GM19468 (cell line): ENCODE results near the gene KCNQ2.

ENCODE experiments used
- ATAC-seq: cut with Tn5 transposase; IDR thresholded peaks from one replicate; pipeline ENCODE4 v1.9.1; 2021; ENCODE audit warnings: mild to moderate bottlenecking, moderate library complexity, moderate number of reproducible peaks; ENCODE audit not compliant: unreplicated experiment; ENCODE audit errors: extremely low read depth

KCNQ2 gene

GRCh38 chr20:63377951-63378381 is 94.5 kb downstream of the KCNQ2 start:
- ATAC-seq, result no peak

- no peak for ATAC-seq
Observed at GRCh38 chr20:63377256-63377941, 95.1 kb downstream of the KCNQ2 start.

DNA sequence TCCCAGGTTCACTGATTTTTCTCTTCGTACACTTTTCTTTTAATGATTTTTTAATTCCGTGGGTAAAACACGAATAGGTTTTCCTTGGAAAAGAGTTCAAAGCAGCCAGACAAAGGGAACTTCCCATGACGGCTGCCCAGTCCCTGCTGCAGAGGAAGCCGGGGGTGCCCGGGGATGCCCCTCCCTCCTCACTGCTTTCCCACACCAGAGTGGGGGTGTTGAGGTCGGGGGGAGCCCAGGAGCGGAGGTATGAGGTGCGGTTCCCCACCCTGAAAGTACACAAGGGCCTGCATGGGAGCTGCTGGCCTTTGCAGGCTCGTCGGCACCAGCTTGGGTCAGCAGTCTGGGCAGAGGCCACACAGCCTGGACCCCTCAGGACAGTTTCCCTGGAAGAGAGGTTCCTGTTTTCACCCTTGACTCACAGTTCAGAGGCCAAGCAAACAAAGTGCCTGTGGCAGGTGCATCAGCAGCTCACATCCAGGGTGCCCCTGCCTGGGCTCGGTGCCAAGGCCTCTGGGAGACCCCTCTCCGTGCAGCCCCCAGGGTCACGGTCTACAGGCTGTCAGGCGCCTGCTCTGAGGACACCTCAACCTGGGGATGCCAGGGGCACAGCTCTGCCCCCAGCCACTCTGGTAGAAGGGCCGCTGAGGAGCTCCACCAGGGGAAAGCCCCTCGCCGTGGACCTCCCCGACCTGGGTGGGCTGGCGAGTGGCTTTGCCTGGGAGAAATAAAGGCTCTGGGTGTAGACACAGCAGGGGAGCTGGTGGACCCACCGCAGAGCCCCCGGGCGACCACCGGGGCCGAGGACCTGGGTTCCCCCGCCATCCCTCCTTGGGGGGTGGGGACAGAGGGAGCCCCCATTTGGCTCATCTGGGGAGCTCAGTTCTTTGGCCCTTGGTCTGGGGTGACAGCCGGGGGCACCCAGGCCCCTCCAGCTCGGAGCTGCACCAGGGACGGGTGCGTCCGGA is 95.9 kb downstream of the KCNQ2 start:
- ATAC-seq, result no peak

DNA sequence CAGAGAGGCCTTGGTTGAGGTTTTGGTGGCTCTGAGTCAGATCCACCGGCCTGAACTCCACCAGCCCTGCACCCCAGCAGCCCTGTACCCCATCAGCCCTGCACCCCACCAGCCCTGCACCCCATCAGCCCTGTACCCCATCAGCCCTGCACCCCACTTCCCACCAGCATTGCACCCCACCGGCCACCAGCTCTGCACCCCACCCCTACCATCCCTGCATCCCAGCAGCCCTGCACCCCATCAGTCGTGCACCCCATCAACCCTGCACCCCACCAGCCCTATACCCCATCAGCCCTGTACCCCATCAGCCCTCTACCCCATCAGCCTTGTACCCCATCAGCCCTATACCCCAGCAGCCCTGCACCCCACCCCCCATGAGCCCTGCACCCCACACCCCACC is 97.0 kb downstream of the KCNQ2 start:
- no peak for ATAC-seq

DNA sequence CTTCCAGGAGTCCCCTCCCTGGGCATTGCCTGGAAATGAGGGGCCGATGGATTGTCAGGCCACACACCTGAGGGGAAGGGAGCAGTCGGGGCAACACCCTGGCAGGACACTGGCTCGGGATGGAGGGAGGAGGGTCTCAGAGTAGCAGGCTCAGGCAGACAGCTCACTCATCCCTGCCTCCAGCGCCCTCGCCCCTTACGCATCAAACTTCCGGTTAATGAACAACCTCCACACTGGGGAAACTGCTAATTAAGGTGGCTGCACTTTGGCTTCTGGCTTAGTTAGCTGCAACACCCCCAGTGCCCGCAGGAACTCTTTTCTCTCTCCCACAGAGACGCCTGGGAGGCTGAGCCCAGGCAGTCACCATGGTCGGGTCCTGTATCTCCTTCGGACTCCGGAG is 98.0 kb downstream of the KCNQ2 start:
- no peak for ATAC-seq

- no peak for ATAC-seq
Observed at GRCh38 chr20:63373996-63374395, 98.5 kb downstream of the KCNQ2 start.

DNA sequence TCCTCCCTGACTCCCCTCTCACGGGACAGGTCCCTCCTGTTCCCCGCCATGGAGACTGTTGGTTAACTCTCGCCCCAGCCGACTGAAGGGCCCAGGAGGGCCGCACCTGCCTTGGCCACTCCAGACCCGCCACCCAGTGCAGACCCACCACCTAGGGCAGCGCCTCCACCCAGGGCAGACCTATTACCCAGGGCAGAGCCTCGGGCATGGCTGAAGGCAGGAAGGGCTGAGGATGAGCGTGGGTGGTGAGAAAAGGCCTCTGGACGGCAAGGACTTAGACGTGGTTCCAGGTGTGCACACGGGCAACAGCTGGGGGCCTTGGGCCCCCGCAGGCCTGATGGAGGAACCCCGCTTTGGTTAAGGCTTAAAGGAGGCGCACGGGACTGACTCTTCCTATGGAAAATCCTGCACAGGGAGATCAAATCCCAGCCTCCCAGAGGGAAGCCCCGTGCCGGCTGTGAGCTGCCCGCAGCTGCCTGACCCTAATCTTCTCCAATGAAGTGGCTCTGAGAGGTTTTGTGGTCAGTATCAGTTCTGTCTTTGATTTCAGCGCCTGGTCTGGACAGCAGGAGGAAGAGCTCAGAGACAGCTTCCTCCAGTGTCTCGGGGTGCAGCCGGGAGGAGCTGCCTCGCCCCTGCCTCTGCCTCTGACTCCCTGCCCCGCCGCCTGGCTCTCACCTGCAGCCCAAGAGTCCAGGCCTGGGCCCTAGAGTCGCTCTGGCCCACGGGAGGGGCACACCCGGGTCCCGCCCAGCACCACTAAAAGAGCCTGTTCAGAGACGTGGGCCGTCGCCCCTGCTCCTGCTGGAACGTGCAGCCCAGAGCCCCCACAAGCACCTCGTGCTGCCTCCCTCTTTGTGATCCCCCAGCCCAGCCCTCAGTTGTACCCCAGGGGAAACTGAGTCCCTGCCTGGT is 99.2 kb downstream of the KCNQ2 start:
- ATAC-seq, result no peak

- no peak for ATAC-seq
Observed at GRCh38 chr20:63371291-63371865, 101.1 kb downstream of the KCNQ2 start.

DNA sequence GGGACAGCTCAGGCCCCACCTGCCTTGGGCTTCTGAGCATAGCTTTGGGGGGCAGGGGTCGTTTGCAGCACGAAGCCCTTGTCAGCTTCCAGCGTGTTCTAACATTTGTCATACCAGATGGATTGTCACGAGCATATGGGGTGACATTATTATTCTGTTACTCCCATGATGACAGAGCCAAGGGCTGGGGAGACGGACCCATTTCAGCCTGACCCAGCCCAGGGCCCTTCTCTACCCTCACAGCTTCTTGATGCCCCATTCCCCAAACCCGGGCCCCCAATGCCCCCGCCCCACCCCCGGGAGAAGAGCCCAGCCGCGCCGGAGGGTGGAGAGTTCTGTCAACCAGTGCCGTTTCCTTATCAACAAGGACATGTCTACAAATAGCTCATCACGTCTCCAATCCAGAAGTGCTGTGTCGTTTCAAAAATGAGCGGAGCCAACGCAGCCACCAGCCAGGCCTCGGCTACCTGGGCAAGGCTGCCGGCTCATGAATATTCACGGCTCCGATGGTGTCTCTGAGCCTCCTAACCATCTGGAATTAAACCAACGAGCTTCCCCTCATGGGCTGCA is 101.8 kb downstream of the KCNQ2 start:
- ATAC-seq, result no peak

GRCh38 chr20:63369724-63370617 is 102.5 kb downstream of the KCNQ2 start:
- no peak for ATAC-seq

DNA sequence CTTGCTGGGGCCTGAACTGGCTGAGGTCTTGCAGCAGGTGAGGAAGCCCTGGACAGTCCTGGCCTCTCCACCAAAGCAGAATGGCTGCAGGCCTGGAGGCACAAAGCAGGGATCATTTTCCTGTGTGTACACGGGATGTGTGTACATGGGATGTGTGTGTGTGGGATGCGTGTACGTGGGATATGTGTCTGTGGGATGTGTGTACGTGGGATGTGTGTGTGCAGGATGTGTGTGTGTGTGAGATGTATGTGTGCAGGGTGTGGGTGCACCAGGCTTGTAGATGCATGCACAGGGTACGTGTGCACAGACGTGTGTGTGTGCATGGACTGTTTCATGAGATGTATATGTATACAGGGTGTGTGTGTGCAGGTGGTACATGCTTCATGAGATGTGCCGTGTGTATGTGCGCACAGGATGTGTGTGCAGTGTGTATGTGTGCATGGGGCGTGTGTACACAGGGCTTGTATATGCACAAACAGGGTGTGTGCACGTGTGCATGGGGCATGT is 103.4 kb downstream of the KCNQ2 start:
- ATAC-seq, result no peak

DNA sequence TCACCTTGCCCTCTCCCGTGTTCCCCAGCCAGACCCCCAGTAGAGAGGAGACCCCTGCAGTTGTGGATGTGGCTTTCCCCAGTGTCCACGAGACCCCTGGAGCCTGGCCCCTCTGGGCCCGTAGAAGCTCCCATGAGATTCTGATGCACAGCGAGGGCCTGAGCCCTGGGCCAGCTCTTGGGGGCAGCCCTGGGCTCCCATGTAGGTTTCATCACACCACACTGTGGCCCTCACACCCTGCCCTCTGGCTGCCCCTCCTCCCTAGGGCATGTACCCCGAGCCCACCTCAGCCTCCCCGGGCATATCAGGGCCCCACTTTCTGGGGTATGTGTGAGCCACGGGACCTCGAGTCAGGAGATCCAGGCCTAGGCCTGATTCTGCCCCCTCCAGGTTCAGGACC is 104.3 kb downstream of the KCNQ2 start:
- no peak for ATAC-seq

DNA sequence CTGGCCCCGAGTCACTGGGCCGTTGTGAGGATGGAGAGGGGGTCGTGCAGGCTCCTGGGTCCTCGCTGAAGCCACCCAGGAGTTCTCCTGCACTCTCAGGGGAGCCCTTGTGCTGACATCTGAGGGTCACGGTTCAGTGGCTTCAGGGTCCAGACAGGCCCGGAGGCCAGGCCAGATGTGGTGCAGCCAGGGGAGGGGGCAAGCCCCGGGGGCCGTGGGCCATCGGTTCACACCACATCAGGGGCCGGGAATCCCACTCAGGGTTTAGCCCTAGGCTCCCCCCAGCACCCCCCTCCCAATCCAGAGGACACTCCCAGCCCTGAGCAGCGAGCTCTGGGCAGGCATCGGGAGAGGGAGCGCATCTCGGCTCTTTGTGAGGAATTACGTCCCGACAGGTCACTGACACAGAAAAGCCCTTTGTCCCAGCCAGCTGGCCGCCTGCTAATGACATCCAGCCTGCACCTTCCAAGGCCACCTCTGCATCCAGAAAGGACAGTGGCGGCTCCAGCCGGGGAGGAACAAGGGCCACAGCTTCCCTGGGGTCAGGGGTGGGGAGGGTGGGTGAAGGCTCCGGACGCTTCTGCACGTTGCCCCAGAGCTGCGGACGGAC is 104.9 kb downstream of the KCNQ2 start:
- no peak for ATAC-seq

GRCh38 chr20:63366390-63367365 is 105.8 kb downstream of the KCNQ2 start:
- no peak for ATAC-seq

- ATAC-seq, result no peak
Observed at GRCh38 chr20:63365601-63366389, 106.7 kb downstream of the KCNQ2 start.
